HL-60/S4 treated with phorbol 12-myristate 13-acetate at 8.2 ng/mL for 4 days and 3 days (cell line): Measurements from ENCODE around the gene DUOX2.
"Not testable (repeated sequence)": the region's sequence is repeated elsewhere in the genome, so short reads cannot be mapped to it uniquely, and the experiment has no call there.

Experiments used
- in situ Hi-C: fragments of 300-500 bp; cut with MboI; formaldehyde crosslinking; loops from 2 replicates; pipeline ENCODE4 v1.15.0; 2022; ENCODE audit warnings: low sequenced_read_pairs

The DUOX2 gene

DNA sequence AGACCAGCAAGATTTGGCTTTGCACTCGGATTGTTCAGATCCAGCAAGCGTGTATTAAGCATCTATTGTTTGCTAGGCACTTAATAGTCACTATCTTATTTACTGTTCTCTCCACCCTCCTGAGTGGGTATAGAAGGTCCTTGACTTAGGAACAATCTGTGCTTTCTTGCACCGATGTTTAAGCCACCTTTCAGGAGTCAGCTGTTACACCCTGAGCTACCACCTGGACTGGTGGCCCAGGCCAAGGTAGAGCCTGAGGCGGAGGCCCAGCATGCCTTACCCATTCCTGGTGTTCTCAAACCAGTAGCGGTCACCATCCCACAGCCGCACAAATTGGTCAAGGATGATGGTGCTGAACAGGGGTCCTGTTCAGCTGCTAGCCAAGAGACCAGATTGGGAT, 25.8 kb upstream of the DUOX2 start:
- in situ Hi-C loops, result no loop called here

GRCh38 chr15:45138814-45139765, 25.1 kb upstream of the DUOX2 start:
- in situ Hi-C loops, result no loop called here

GRCh38 chr15:45137703-45138102, 23.7 kb upstream of the DUOX2 start:
- in situ Hi-C loops, result no loop called here

DNA sequence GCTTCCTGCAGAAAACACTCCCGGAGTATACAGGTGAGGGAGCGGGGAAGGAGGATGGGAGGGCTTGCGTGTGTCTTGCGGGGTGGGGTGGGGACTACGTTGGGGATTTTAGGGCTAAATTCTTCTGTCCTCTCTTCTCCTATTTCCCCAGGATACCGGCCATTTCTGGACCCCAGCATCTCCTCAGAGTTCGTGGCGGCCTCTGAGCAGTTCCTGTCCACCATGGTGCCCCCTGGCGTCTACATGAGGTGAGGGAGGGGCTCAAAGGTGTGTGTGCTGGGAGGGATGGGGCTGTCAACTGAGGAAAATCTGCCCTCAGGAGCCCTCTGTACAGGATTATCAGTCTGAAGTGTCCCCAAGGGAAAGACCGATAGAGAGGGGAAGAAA, 22.4 kb upstream of the DUOX2 start:
- in situ Hi-C loops, result no loop called here

DNA sequence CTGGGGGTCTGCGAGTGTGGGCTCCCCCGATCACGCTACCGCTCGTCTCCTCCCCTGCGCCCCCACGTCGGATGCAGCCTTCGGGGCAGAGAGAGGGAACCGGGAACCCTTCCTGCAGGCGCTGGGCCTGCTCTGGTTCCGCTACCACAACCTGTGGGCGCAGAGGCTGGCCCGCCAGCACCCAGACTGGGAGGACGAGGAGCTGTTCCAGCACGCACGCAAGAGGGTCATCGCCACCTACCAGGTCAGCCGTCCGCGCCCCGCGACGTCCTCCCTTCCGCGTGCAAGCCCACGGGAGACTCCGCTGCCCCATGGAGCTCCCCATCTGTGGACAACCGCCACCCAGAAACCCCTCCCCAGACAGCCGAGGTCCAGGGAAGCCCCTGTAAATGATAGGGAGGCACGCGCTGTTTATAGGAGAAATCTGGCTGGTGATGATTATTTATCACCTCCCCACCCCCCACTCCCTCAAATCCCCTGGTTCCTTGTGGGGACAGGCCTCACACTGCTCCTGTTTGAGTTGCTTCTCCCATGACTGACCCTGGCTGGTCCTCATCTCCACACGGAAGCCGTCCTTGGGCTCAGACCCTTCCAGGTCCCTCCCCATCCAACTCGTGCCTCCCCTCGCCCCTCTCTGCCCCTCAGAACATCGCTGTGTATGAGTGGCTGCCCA, 21.9 kb upstream of the DUOX2 start:
- in situ Hi-C loops, result not testable (repeated sequence)

GRCh38 chr15:45134682-45135604, 21.0 kb upstream of the DUOX2 start:
- in situ Hi-C loops, result no loop called here

DNA sequence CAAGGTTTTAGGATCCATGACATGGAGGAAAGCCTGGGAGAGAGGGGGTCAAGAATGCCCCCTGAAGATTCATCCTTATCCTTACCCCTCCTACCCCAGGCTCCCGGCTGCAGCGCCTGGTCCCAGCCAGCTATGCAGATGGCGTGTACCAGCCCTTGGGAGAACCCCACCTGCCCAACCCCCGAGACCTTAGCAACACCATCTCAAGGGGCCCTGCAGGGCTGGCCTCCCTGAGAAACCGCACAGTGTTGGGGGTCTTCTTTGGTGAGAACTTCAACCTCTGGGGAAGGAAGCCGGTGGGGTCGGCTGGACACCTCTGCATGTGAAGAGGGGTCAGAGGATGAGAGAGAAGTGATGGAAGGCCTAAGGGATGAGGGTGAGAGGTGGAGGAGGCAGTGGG, 20.1 kb upstream of the DUOX2 start:
- in situ Hi-C loops, result no loop called here

DNA sequence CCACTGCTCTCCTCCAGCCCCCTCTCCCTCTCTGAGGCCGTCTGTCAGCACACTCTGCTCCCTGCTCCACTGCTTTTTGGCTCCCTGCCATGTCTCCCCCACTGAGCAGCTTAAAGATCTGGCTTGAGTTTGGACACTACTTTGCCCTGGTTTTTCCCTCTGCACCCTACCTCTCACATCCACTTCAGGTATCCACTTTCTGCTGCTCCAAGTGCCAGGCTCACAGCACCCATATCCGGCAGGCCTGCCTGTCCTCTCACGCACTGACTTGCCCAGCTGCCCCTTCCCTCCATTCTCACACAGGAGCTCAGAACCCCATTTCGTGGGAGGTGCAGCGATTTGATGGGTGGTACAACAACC, 19.6 kb upstream of the DUOX2 start:
- in situ Hi-C loops, result no loop called here

DNA sequence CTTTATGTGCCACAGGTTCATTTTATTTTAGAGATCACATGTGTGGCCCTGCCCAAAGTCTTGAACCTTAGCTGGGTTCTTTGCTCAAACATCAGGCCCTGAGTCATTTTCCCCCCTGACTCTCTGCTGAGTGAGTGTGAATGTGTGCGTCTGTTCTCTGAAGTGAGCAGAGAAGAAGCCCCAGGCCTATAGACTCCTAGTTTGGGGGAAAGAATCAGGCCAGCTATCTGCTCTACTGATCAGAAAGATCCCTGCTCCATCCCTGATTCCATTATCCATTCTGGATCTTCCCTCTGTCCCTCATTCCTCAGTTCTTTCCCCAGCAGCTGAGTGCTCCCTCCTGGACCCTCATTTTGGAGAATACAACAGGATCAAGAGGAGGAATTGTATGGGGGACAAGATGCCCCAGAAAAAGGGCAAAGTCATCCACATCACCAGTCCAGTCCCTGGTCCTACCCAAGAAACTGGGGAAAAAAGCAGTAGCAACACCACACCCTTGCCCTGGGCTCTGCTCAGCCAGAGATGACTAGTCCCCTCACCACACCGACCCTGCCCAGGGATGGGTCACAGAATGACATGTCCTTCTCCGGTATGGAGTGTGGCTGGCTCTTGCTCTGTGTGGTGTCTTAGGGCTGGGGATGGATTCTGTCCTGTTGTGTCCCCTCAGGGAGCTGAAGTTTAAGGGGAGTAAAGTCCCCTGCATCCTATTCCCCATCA, 19.0 kb upstream of the DUOX2 start:
- in situ Hi-C loops, result no loop called here

DNA sequence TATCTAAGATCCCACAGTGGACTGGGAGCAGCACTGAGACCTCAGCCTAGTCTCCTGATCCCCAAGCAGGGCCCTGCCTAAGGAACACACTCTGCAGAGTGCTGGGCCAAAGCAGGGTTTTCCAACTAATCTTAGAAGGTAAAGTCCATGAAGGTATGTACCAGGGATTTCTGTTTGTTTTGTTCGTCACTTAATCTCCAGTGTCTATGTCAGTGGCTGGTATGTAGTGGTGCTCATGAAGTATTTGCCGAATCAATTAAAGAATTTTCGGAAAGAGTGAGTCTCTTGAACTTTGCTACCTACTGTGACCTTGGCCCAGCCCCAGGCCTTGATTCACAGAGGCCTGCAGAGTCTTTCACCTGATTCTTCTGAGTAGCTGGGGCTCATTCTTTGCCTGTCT, 17.5 kb upstream of the DUOX2 start:
- in situ Hi-C loops, result no loop called here

DNA sequence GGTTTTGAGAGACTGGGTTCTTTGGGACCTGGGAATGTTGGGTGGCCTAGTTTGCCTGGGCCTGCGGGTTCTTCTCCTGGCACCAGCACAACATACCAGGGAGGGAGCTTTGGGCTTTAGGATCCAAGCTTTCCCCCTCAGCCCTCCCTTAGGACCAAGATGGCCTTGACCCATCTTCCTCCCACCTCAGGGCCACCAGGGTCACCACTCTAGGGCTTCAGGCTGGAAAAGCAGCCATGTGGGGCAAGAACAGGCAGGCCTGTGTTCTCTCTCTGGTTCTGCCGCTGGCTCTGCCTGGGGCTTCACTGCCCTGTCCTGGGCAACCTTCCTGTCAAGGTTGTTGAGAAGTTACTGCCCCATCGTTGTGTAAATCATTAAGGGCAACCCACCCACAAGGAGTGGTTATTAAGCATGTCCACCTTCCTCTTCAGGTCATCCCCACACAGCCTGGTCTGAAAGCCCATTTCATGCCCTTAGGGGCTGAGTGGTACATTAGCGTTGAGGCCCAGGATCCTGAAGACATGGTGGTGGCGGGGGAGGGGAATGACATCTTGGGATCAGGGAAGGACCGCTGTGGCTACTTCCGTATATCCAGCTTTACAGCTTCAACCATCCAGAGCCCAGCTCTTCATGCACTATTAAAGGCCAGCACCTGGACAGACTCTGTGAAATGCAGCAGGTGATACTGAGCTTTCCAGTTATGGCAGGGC, 16.5 kb upstream of the DUOX2 start:
- in situ Hi-C loops, result no loop called here

DNA sequence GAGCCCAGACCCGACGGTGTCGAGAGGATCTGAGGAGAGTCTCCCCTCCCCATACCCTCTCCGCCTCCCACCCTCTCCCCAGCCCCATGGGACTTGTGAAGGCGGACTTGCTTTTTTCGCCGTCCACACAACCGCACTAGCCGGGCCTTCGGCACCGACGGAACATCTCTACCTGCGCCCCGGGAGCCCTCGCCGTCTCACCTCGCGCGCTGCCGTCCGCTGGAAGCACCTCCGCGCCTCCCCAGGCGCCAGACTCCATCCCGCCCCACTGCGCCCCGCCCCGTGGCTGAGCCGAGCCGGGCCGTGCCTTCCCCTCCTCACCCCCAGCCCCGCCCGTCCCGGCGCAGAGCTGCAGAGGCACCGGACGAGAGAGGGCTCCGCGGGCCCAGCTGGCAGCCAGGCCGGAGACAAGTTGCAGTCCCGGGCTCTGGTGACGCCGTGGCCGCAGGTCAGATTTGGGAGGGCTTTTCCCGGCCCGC, 15.7 kb upstream of the DUOX2 start, which contains the start of the genes DUOX1 and DUOXA1:
TSS of gene DUOX1 (plus strand) at position 344 of the 479 bp plus-strand sequence. CDS start 1,973 bp downstream, outside the sequence.
TSS of gene DUOXA1 (minus strand) at position 229 of the 479 bp plus-strand sequence. CDS start 6,865 bp downstream, outside the sequence.
- in situ Hi-C loops, result no loop called here

DNA sequence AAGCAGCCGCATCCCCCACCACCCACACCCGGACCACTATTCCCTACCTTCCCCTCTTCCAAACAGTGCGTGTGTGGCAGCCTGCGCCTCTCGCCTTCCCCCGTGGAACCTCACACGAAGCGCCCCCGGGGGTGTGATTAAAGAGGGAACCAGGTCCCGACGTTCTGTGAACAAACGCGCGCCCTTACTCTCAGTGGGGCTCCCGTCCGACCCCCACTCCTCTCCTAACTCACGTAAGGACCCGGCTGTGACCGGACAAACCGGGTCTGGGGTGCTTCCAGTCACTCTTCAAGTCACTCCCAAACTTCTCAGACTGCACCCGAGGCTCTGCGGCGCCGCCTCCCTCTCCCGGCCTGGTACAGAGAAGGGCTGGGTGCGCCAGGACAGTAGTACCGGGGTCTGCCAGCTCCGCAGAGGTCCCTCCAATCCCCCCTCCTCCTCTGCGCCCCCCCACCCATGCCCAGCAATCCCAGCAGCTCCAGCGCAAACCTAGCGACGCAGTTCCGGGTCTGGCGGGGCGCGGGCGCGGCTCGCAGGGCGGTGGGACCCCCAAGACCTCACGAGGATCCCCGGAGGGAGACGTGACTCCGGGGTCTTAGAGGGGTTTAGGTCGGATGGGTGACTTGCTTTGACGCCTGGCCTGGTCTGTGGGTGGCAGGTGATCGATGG, 15.1 kb upstream of the DUOX2 start:
- in situ Hi-C loops, result no loop called here

DNA sequence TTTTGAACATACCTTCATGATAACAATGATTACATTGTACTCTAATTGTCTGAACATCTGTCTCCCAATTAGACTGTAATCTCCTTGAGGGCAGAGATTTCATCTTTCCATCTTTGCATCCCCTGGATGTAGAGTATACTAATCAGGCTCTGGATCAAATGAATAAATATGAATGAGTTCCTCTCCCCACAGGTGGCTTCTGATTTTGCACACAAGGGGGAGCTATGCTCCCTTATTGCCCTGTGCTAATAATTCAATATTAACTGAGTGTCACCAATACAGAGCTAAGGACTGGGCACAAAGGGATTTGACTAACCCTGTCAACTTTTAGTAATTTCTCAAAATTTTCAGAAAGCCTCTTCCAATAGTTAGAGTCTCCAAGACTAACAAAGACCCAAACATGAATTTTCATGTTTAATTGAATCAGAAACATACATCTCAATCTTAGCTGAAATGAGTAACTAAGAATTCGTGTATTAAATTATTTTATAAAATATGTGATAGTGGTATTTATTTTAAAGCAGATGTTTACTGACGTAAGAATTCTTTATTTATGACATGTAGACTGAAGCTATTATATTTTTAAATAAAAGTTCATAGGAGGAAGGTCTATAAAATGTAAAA, 12.7 kb upstream of the DUOX2 start:
- in situ Hi-C loops, result no loop called here

GRCh38 chr15:45123397-45123796, 9.4 kb upstream of the DUOX2 start:
- in situ Hi-C loops, result no loop called here

DNA sequence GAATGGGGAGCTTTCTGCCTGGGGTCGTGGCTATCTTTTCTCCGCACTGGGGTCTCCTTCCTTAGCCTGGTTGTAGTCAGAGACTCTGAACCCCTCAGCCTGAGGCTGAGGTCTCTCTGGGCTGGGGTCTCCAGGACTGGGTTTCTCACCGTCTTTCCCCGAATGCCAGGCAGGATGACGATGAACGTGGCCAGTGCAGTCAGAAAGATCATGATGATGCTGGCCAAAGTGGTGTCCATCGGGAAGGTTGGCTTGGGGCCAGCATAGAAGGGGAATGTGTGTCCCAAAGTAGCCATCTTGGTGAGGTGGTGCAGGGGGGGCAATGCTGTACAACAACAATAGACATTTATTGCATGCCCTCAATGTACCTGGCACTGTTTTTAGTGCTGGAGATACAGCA, 8.7 kb upstream of the DUOX2 start:
- in situ Hi-C loops, result no loop called here

- in situ Hi-C loops, result no loop called here
Measured at GRCh38 chr15:45121706-45122417, 7.9 kb upstream of the DUOX2 start.

- in situ Hi-C loops, result no loop called here
Measured at GRCh38 chr15:45121020-45121419, 7.0 kb upstream of the DUOX2 start.
